K562 (cell line): ENCODE data around the gene CTNNBL1. TPM values are rescaled to one million over a fixed set of nuclear protein-coding genes. Genes with fewer than 3 reads are reported as not detected.
"Not testable (repeated sequence)": the region's sequence is repeated elsewhere in the genome, so short reads cannot be mapped to it uniquely, and the experiment has no call there.

ENCODE experiments used
- ATAC-seq: fragments of 200-7000 bp; cut with Tn5 transposase; 3 replicates; pipeline ENCODE4 v1.9.1; 2020; ENCODE audit warnings: moderate library complexity
- BruUV-seq: library from RNA; stranded (reverse); fragments of 400-500 nt; replicated peaks from 2 replicates; lab custom pipeline; 2021; lab: Mats Ljungman, UMichigan
- CTCF ChIA-PET: fragments of 300-600 bp; formaldehyde crosslinking; extraction: SDS; loops from one replicate; lab custom pipeline; 2021; ENCODE audit warnings: low intra/inter-chr PET ratio; lab: Yijun Ruan, JAX
- POLR2A ChIA-PET: fragments of 300-600, 350-650 bp; sonication (Branson Sonifier 250); formaldehyde crosslinking; extraction: SDS; loops from one replicate; lab custom pipeline; 2021; ENCODE audit warnings: antibody characterized with exemption, inconsistent platforms; lab: Yijun Ruan, JAX
- DNase-seq, 4 experiments: peaks; one replicate each; pipeline versions ENCODE4 v3.0.0 to v3.0.0-alpha.2; 2011 to 2018; ENCODE audit warnings: low spot score in 3 of 4, mixed read lengths in 3 of 4; ENCODE audit errors: extremely low read depth in 1 of 4
- FAIRE-seq: peaks from 2 replicates; lab custom pipeline; 2011; peaks lifted over from hg19 to GRCh38; lab: Jason Lieb, UNC
- H2AFZ ChIP-seq: 2 replicates; pipeline ENCODE4 v1.6.0; 2011; ENCODE audit warnings: low read depth, low read length, control low read depth, inconsistent platforms
- H3K27ac ChIP-seq: fragments of 200-600 bp; 3 replicates; pipeline ENCODE4 v1.8.0; 2011; ENCODE audit warnings: low read depth, mild to moderate bottlenecking, control low read depth, inconsistent platforms, low read length, moderate library complexity, mixed read lengths; ENCODE audit errors: extremely low read depth
- H3K27me3 ChIP-seq, 2 experiments: fragments of 300-600 bp in 1 of 2; 2 replicates in 1 of 2; 3 replicates in 1 of 2; pipeline versions ENCODE4 v1.6.0 to v1.8.0; 2011; ENCODE audit warnings: inconsistent platforms in 2 of 2, low read length in 2 of 2, mild to moderate bottlenecking in 1 of 2, mixed read lengths in 1 of 2, moderate library complexity in 1 of 2; ENCODE audit not compliant: control insufficient read depth in 2 of 2, insufficient read depth in 2 of 2
- H3K36me3 ChIP-seq: fragments of 300-600 bp; 3 replicates; pipeline ENCODE4 v1.8.0; 2011; ENCODE audit warnings: mild to moderate bottlenecking, low read length, inconsistent platforms; ENCODE audit not compliant: control insufficient read depth, insufficient read depth
- H3K4me1 ChIP-seq, 2 experiments: fragments of 200-600 bp in 1 of 2; replicated peaks in 1 of 2; 2 replicates in 1 of 2; 3 replicates in 1 of 2; pipeline versions ENCODE4 v1.5.1 to v1.8.0; 2011; ENCODE audit warnings: inconsistent platforms in 2 of 2, low read length in 2 of 2, mild to moderate bottlenecking in 1 of 2, mixed read lengths in 1 of 2, moderate library complexity in 1 of 2; ENCODE audit not compliant: control insufficient read depth in 2 of 2, insufficient read depth in 2 of 2
- H3K4me2 ChIP-seq: 2 replicates; pipeline ENCODE4 v1.6.1; 2011; ENCODE audit warnings: low read length, control low read depth, inconsistent platforms, mixed read lengths; ENCODE audit not compliant: insufficient read depth
- H3K4me3 ChIP-seq: fragments of 200-600 bp; sonication (generic), shearing (Covaris generic); 2 replicates; pipeline ENCODE4 v1.5.1; 2016; ENCODE audit warnings: control low read depth, inconsistent platforms
- H3K79me2 ChIP-seq: fragments of 200-600 bp; 3 replicates; pipeline ENCODE4 v1.8.0; 2011; ENCODE audit warnings: low read length, inconsistent platforms; ENCODE audit not compliant: control insufficient read depth, insufficient read depth
- H3K9ac ChIP-seq, 2 experiments: 2 replicates each; pipeline versions ENCODE4 v1.6.0 to v1.6.1; 2011; ENCODE audit warnings: low read depth in 2 of 2, low read length in 2 of 2, control low read depth in 1 of 2, inconsistent platforms in 1 of 2, mild to moderate bottlenecking in 1 of 2, mixed read lengths in 1 of 2; ENCODE audit not compliant: insufficient read depth in 1 of 2
- H3K9me1 ChIP-seq: one replicate; pipeline ENCODE4 v1.6.0; 2011; ENCODE audit warnings: inconsistent platforms, mild to moderate bottlenecking, low read length, moderate library complexity; ENCODE audit not compliant: control insufficient read depth, insufficient read depth
- H3K9me3 ChIP-seq: replicated peaks from 2 replicates; pipeline ENCODE4 v1.5.1; 2011; ENCODE audit warnings: low read depth, low read length, inconsistent platforms; ENCODE audit not compliant: control insufficient read depth, insufficient read depth
- H4K20me1 ChIP-seq: replicated peaks from 2 replicates; pipeline ENCODE4 v1.6.1; 2011; ENCODE audit warnings: low read length, inconsistent platforms, mixed read lengths; ENCODE audit not compliant: control insufficient read depth, insufficient read depth
- CAMTA2 ChIP-seq: fragments of 250-450 bp; sonication (Bioruptor Pico); conservative IDR thresholded peaks from 2 replicates; pipeline ENCODE4 v1.5.1; 2022
- CBX8 ChIP-seq: fragments of 200-600 bp; sonication (generic); IDR thresholded peaks from 2 replicates; pipeline ENCODE4 v1.6.1; 2012; ENCODE audit warnings: borderline replicate concordance, mixed run types, low read depth, mild to moderate bottlenecking, moderate library complexity, mixed read lengths, low read length, control low read depth, inconsistent platforms; ENCODE audit not compliant: poor library complexity, severe bottlenecking; ENCODE audit errors: extremely low read depth
- E2F3 ChIP-seq: fragments of 250-450 bp; sonication (Bioruptor Pico); IDR thresholded peaks from 2 replicates; pipeline ENCODE4 v1.4.0; 2020; ENCODE audit warnings: mild to moderate bottlenecking
- MCM5 ChIP-seq: fragments of 450-650 bp; IDR thresholded peaks from 2 replicates; pipeline ENCODE4 v1.6.1; 2016; ENCODE audit warnings: low read depth
- POLR3G ChIP-seq: IDR thresholded peaks from 2 replicates; pipeline ENCODE4 v1.6.1; 2011; ENCODE audit not compliant: insufficient read length, insufficient replicate concordance; ENCODE audit errors: extremely low read depth
- RBM25 ChIP-seq: fragments of 200-400 bp; formaldehyde crosslinking; IDR thresholded peaks from 2 replicates; pipeline ENCODE4 v1.6.1; 2018; ENCODE audit warnings: low read length, low read depth, moderate library complexity; ENCODE audit not compliant: severe bottlenecking
- TBP ChIP-seq: optimal IDR thresholded peaks from 2 replicates; pipeline ENCODE3; 2011; ENCODE audit warnings: low read depth, low read length, improper control_type of control experiment
- ZBTB1 ChIP-seq: sonication (generic); formaldehyde crosslinking; IDR thresholded peaks from 2 replicates; pipeline ENCODE4 v1.8.1; 2023; ENCODE audit warnings: missing genetic modification reagents, low read depth, mild to moderate bottlenecking, borderline replicate concordance
- ZBTB49 ChIP-seq: sonication (generic); formaldehyde crosslinking; IDR thresholded peaks from 2 replicates; pipeline ENCODE4 v1.8.0; 2022; ENCODE audit warnings: missing genetic modification reagents, mild to moderate bottlenecking, borderline replicate concordance
- ZFP36 ChIP-seq: fragments of 150-350 bp; IDR thresholded peaks from 2 replicates; pipeline ENCODE4 v1.6.1; 2018; ENCODE audit warnings: low read length, low read depth; ENCODE audit not compliant: partially characterized antibody
- ZFPM2 ChIP-seq: fragments of 250-450 bp; sonication (Bioruptor Pico); IDR thresholded peaks from 2 replicates; pipeline ENCODE4 v1.5.1; 2022; ENCODE audit warnings: mild to moderate bottlenecking
- ZKSCAN3 ChIP-seq: fragments of 250-450 bp; sonication (Bioruptor Pico); IDR thresholded peaks from 2 replicates; pipeline ENCODE4 v1.4.0; 2020
- ZNF316 ChIP-seq: fragments of 450-650 bp; IDR thresholded peaks from 2 replicates; pipeline ENCODE4 v1.6.1; 2016
- ZNF57 ChIP-seq: fragments of 450-650 bp; formaldehyde crosslinking; IDR thresholded peaks from 2 replicates; pipeline ENCODE4 v1.4.0; 2020; ENCODE audit warnings: mild to moderate bottlenecking, moderate library complexity
- WGBS: fragments of 100-300 bp; shearing (Covaris generic); methylation state at CpG from one replicate; pipeline ENCODE4 v1.1.6; 2016; ENCODE audit warnings: low coverage, mixed read lengths; ENCODE audit not compliant: insufficient coverage; ENCODE audit errors: missing lambda C conversion rate; 5-methylcytosine and 5-hydroxymethylcytosine counted together
- in situ Hi-C: fragments of 300-500 bp; cut with MboI; formaldehyde crosslinking; loops from 4 replicates; pipeline ENCODE4 v1.15.0; 2018; ENCODE audit warnings: inconsistent platforms, mixed read lengths
- intact Hi-C: fragments of 100-400 bp; cut with micrococcal nuclease; formaldehyde crosslinking; loops from 2 replicates; pipeline ENCODE4 v1.14.2; 2022
- polyA plus RNA-seq, 8 experiments: library from polyadenylated mRNA; depleted of rRNA in 4 of 8; stranded (reverse) in 5 of 8; unstranded in 3 of 8; fragments of >200 nt; fragmentation: Nextera tagmentation in 2 of 8; fragmentation: Illumina TruSeq in 1 of 8; extraction: Ambion mirVana in 2 of 8; extraction: Trizol in 1 of 8; gene quantifications; 2 replicates each; pipeline versions ENCODE4 v1.2.1 to v1.2.3, GENCODE V29; 2011 to 2014; ENCODE audit warnings: inconsistent platforms in 1 of 8, missing spikeins in 1 of 8
- total RNA-seq, 7 experiments: library from RNA; depleted of rRNA in 6 of 7; stranded (reverse); fragments of >200 nt in 6 of 7; fragmentation: Illumina TruSeq in 2 of 7; extraction: Trizol in 2 of 7; gene quantifications; 2 replicates each; pipeline versions ENCODE4 v1.2.1 to v1.2.3, GENCODE V29; 2011 to 2021; ENCODE audit warnings: low replicate concordance in 1 of 7

The CTNNBL1 gene
- total and polyA plus RNA-seq, 9 of the 15 experiments (the other 6 are each of a cell fraction or from before 2014, with no cell fraction given): 32.4 to 85.6 (median 43.6) TPM

GRCh38 chr20:37677969-37678861 is 15.6 kb upstream of the CTNNBL1 start (continued):
- TF ChIP-seq ZFPM2: no peak
- TF ChIP-seq ZBTB49 (CRISPR knock-in tag): no peak
- TF ChIP-seq ZNF57: no peak
- TF ChIP-seq MCM5: no peak
- peak; percentile 15; the same call in 1 of the 2 replicates for TF ChIP-seq ZNF316
- no peak for TF ChIP-seq E2F3
- no peak for TF ChIP-seq ZBTB1
- no peak for TF ChIP-seq ZKSCAN3 (CRISPR knock-in tag)
- TF ChIP-seq CAMTA2: no peak
- peak; percentile 61 for TF ChIP-seq RBM25
- TF ChIP-seq ZFP36: peak; percentile 92
- TF ChIP-seq TBP: no peak
- no peak for TF ChIP-seq CBX8
- no peak for TF ChIP-seq POLR3G

GRCh38 chr20:37679751-37680150 is 14.1 kb upstream of the CTNNBL1 start:
- FAIRE-seq, H3K79me2 ChIP-seq, H2AFZ ChIP-seq, H3K9me3 ChIP-seq, H3K9ac ChIP-seq, intact Hi-C loops, H3K36me3 ChIP-seq, DNase-seq, H3K4me3 ChIP-seq, H3K9me1 ChIP-seq, CTCF ChIA-PET, H4K20me1 ChIP-seq, BruUV-seq, H3K4me2 ChIP-seq, POLR2A ChIA-PET, H3K27ac ChIP-seq, H3K4me1 ChIP-seq, in situ Hi-C loops, ATAC-seq: not testable (repeated sequence)
- peaks cover 24 to 53% of the 10 kb centered on the region in 2 experiments; a peak in 3 of 5 replicates for H3K27me3 ChIP-seq
- WGBS: 4% methylated on average over 4 of the region's 4 CpGs
